Measurements from ENCODE around the gene OR1E2.
A peak's percentile ranks its signal among the peaks of the same experiment; 100 is the strongest.
"Not testable (repeated sequence)": the region's sequence is repeated elsewhere in the genome, so short reads cannot be mapped to it uniquely, and the experiment has no call there.

The OR1E2 gene

DNA sequence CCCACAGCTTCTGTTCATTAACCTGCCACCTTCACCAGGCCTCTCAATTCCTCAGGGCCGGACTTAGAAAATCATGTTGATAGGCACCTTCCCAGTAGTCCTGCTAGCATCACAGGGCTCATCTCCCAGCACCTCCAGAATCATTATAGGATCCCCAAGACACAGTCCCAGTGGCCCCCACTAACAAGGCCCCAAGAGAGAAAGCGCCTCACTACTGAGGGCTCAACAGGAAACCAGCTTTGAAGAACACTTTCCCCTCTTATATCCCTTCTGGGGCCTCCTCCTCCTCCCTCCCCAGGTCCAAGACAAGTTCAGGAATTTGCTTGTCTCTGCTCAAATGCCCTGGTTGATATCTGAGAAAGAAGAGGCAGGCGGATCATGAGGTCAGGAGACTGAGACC lies 22.6 kb downstream of the OR1E2 start, which contains the start of gene OR3A3:
Gene OR3A3 (plus strand): TSS at position 301 of the 400 bp plus-strand sequence.
- H3K4me3 ChIP-seq (ENCODE audit: low read depth, low read length) = no peak within 1 kb of the TSS
- DNase-seq (ENCODE audit: low read depth) = no peak
- TF ChIP-seq, protein P1, sequence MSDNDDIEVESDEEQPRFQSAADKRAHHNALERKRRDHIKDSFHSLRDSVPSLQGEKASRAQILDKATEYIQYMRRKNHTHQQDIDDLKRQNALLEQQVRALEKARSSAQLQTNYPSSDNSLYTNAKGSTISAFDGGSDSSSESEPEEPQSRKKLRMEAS (IDR thresholded peaks at IDR 0.05; ENCODE audit: low read depth, low read length) = no peak
- TF ChIP-seq MYC (IDR thresholded peaks at IDR 0.05; ENCODE audit: low read depth, low read length) (no peak), POLR2A (IDR thresholded peaks at IDR 0.05; ENCODE audit: extremely low read depth, insufficient read length) (no peak)
- TF ChIP-seq, protein P2, sequence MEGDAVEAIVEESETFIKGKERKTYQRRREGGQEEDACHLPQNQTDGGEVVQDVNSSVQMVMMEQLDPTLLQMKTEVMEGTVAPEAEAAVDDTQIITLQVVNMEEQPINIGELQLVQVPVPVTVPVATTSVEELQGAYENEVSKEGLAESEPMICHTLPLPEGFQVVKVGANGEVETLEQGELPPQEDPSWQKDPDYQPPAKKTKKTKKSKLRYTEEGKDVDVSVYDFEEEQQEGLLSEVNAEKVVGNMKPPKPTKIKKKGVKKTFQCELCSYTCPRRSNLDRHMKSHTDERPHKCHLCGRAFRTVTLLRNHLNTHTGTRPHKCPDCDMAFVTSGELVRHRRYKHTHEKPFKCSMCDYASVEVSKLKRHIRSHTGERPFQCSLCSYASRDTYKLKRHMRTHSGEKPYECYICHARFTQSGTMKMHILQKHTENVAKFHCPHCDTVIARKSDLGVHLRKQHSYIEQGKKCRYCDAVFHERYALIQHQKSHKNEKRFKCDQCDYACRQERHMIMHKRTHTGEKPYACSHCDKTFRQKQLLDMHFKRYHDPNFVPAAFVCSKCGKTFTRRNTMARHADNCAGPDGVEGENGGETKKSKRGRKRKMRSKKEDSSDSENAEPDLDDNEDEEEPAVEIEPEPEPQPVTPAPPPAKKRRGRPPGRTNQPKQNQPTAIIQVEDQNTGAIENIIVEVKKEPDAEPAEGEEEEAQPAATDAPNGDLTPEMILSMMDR (IDR thresholded peaks at IDR 0.05; ENCODE audit: low read depth, low read length) = no peak

DNA sequence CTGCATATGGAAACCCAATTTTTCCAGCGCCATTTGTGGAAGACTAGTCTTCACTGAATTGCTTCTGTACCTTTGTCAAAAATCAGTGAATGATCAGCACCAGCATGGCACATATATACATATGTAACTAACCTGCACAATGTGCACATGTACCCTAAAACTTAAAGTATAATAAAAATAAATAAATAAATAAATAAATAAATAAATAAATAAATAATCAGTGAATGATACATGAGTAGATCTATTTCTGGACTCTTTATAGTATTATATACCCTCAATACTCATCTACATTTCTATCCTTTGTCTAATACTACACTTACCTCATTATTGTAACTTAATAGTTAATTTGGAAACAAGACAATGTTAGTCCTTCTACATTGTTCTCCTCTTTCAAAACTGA lies 29.8 kb downstream of the OR1E2 start:
- H3K4me3 ChIP-seq (ENCODE audit: low read depth, low read length); DNase-seq (ENCODE audit: low read depth): not testable (repeated sequence)

DNA sequence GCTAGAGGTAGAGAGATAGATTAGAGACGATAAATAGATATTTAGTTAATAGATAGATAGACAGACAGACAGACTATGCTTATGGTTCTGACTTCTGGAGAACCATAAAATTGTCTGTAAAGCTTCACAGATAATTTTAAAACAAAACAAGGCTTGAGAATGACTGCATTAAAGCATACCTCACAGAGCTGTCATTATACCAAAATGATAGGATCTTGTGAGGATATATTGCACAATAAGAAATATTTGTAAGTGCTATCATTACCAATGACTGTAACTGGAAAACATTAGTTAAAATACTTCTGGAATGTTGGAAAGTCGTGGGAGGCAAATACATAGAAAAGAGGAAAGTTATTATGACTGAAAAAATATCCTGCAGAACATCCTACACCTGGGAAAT lies 31.9 kb downstream of the OR1E2 start:
- DNase-seq (ENCODE audit: low read depth) = no peak
- TF ChIP-seq, protein P2 (IDR thresholded peaks at IDR 0.05; ENCODE audit: low read depth, low read length) = no peak
- TF ChIP-seq, protein P1 (IDR thresholded peaks at IDR 0.05; ENCODE audit: low read depth, low read length) = no peak
- TF ChIP-seq POLR2A (IDR thresholded peaks at IDR 0.05; ENCODE audit: extremely low read depth, insufficient read length) = no peak
- TF ChIP-seq MYC (IDR thresholded peaks at IDR 0.05; ENCODE audit: low read depth, low read length) = no peak
- H3K4me3 ChIP-seq (ENCODE audit: low read depth, low read length) = no peak overlapping the region

DNA sequence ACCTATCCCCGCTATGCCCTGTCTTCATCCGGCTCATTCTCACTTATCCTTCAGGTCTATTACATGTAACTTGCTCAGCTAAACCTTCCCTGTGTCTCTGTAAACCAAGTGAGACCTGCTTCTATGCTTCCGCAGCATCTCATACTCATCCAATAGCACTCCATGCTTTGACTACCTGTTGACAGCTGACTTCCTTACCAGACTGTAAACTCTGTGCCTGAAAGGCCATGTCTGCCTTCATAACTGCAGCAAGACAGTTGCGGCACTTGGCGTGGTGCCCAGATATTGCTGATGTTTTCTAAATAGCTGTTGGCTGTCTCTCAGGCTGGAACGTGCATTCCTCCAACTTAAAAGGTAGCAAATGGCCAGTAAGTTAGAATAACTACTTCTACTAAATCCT lies 33.6 kb downstream of the OR1E2 start:
- TF ChIP-seq, protein P1 (IDR thresholded peaks at IDR 0.05; ENCODE audit: low read depth, low read length) = no peak
- TF ChIP-seq POLR2A (IDR thresholded peaks at IDR 0.05; ENCODE audit: extremely low read depth, insufficient read length) (no peak), MYC (IDR thresholded peaks at IDR 0.05; ENCODE audit: low read depth, low read length) (no peak)
- TF ChIP-seq, protein P2 (IDR thresholded peaks at IDR 0.05; ENCODE audit: low read depth, low read length) = no peak
- H3K4me3 ChIP-seq (ENCODE audit: low read depth, low read length) = no peak overlapping the region
- DNase-seq (ENCODE audit: low read depth) = no peak

DNA sequence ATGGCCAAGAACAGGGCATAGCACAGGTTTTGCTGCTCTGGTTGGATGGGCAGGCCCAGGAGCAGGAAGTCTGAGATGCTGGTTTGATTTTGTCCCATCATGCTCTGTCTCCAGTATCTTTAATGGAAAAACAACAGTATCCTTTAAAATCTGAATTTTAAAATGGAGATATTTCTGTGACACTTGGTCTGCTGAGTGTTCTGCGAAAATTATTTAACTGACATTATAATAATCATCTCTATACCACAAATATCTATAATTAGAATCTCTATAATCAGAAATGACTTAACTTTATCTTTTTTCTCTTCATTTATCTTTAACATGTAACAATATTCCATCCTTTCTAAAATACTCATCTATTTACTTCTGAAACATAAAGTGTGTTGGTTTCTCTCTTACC lies 35.3 kb downstream of the OR1E2 start, which contains the start of gene OR1E1:
Gene OR1E1 (minus strand): TSS at position 101 of the 400 bp plus-strand sequence. CDS start 0 bp downstream, at position 101.
- TF ChIP-seq, protein P2 (IDR thresholded peaks at IDR 0.05; ENCODE audit: low read depth, low read length) = no peak
- TF ChIP-seq, protein P1 (IDR thresholded peaks at IDR 0.05; ENCODE audit: low read depth, low read length) = no peak
- TF ChIP-seq POLR2A (IDR thresholded peaks at IDR 0.05; ENCODE audit: extremely low read depth, insufficient read length) = no peak
- no peak for TF ChIP-seq MYC (IDR thresholded peaks at IDR 0.05; ENCODE audit: low read depth, low read length)
- DNase-seq (ENCODE audit: low read depth) = no peak

DNA sequence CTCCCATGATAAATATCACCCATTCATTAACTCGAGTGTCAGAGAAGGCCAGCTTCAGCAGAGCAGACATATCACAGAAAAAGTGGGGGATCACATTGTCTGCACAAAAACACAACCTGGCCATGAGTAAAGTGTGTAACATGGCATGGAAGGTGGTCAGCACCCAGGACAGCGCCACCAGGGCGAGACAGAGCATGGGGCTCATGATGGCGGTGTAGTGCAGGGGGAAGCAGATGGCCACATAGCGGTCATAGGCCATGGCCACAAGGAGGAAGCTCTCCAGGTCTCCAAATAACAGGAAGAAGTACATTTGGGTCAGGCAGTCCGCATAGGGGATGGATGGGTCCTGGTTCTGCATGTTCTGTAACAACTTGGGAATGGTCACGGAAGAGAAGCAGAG lies 35.8 kb downstream of the OR1E2 start:
- TF ChIP-seq, protein P1 (IDR thresholded peaks at IDR 0.05; ENCODE audit: low read depth, low read length) = 0 out of 2 replicates have a peak, but pooled peaks have one; percentile 5
- not testable (repeated sequence) for H3K4me3 ChIP-seq (ENCODE audit: low read depth, low read length)
- DNase-seq (ENCODE audit: low read depth) = peak; percentile 25

More for the DNA sequence above, 35.3 kb downstream of the OR1E2 start, which contains the start of gene OR1E1:
- no peak within 1 kb of the TSS for H3K4me3 ChIP-seq (ENCODE audit: low read depth, low read length)

DNA sequence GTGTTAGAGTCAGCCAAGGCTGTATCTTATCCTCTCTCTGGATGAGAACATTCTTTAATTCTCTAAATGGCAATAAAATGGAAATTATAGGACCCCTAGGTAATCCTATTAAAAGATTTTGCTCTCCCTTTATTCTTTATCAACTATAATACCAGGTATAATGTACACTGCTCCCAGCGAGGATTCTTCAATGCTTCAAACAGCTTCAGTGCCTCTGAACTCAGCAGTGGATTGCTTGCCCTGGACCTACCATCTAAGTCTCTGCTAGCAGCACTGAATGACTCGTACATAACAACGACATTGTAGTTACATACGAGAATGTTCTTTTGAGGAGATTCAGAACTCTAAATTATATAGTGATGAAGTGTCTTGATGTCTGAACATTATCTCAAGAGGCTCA lies 43.9 kb downstream of the OR1E2 start:
- no peak overlapping the region for H3K4me3 ChIP-seq (ENCODE audit: low read depth, low read length)
- DNase-seq (ENCODE audit: low read depth) = no peak
- TF ChIP-seq POLR2A (IDR thresholded peaks at IDR 0.05; ENCODE audit: extremely low read depth, insufficient read length) (no peak), MYC (IDR thresholded peaks at IDR 0.05; ENCODE audit: low read depth, low read length) (no peak)
- TF ChIP-seq, protein P2 (IDR thresholded peaks at IDR 0.05; ENCODE audit: low read depth, low read length) = no peak
- TF ChIP-seq, protein P1 (IDR thresholded peaks at IDR 0.05; ENCODE audit: low read depth, low read length) = no peak
